ENCODE results near the gene SCN7A.

SCN7A gene

DNA sequence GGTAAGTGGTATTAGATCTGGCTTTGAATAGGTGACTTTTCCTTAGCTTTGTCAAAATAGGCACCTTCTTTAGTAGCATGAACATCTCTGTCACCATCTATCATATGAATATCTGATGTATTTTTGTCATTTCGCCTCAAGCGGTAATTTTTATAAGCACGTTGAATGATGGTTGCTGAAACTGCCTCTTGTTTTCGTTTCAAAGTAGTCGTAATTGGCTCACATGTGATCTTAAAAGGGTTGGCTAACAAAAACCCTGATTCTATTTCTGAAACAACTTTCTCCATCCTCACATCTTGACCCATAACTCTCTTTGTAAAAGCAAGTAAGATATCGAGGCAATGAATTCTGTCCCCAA is 88.5 kb downstream of the SCN7A start:
- DNase-seq (ENCODE audit: low spot score in 2 of 2) (no peak), ATAC-seq (ENCODE audit: low read depth) (no peak)
- Mint-ChIP-seq H3K4me1 (no peaks in the 10 kb centered on the region), H3K36me3 (no peaks in the 10 kb centered on the region), H3K9me3 (peaks cover 4% of the 10 kb centered on the region), H3K4me3 (no peak overlapping the region), H3K27me3 (no peaks in the 10 kb centered on the region), H3K27ac (no peak overlapping the region)

DNA sequence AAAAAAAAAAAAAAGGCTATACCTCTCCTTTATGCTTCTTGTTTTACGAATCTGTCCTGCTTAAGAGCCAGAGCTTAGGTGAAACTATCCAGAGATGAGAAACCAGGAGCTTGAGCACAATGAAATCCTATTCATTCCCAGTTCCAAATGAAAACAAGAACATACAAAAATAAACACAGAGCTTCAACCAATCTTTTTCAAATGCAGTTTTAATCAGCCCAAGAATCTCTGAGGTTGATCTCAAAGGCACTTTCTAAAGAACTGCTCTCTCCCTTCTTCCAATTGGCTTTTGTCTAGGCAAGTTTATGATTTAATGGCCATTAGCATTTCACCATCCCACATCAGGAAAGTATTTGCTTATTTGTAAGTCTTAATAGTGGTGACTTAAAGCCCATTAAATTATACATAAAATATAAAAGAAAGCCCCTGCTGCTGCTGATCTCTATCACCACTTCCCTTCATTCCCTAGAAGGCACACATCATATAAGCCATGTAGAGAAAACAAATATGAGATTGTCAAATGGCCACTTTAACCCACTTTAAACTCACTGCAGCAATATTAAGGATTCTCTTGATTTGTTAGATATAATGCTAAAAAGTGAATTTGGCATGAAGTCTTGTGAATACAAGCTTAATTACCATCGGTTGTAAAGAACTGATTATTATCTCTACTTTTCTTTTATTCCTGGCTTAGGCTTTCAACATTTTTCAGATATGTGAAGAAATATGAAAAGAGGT is 89.0 kb downstream of the SCN7A start:
- Mint-ChIP-seq H3K27ac (no peak overlapping the region), H3K36me3 (no peaks in the 10 kb centered on the region), H3K4me3 (no peak overlapping the region), H3K27me3 (no peaks in the 10 kb centered on the region), H3K9me3 (peaks cover 4% of the 10 kb centered on the region), H3K4me1 (no peaks in the 10 kb centered on the region)
- ATAC-seq (ENCODE audit: low read depth) (no peak), DNase-seq (ENCODE audit: low spot score in 2 of 2) (no peak)

DNA sequence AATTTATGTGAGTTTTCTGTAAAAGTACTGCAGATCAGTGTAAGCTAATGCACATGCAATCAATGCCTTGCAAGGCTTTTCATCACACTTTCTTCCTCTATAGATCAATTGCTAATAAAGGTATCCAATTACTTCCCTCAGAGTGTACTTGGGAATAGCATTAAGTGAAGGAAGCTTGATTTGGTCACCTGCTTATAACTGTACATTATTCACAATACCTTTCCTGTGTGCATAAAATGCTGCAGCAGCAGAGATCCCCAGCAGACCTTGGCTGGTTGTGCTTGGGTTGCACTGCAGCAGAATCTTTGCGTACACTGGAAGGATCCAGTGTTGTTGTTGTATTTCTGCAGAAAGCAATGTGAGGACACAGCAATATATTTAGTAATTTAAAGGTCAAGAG is 99.8 kb downstream of the SCN7A start:
- no peaks in the 10 kb centered on the region for H3K27me3 Mint-ChIP-seq
- no peaks in the 10 kb centered on the region for H3K4me1 Mint-ChIP-seq
- peaks cover 1% of the 10 kb centered on the region for H3K9me3 Mint-ChIP-seq
- H3K36me3 Mint-ChIP-seq = no peaks in the 10 kb centered on the region
- H3K4me3 Mint-ChIP-seq = no peak overlapping the region
- no peak overlapping the region for H3K27ac Mint-ChIP-seq
- DNase-seq (ENCODE audit: low spot score in 2 of 2) (no peak), ATAC-seq (ENCODE audit: low read depth) (no peak)

DNA sequence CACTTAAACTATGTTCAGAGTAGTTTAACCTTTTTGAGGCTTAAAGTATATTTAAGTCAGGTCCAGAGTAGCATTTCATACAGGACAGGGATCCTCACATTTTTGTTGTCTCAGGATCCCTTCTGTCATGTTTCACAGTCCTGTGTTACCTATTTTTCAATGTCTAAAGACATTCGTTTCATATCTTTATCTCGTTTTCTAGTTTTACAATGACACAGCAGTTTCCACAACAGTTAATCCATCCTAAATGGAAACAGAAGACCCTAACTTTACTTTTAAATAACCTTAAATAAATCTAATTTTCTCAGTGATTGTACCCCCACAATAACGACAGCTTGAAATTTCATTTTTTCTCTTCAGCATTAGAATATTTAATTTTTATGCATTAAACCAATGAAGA is 101.0 kb downstream of the SCN7A start:
- H3K27ac Mint-ChIP-seq = no peak overlapping the region
- no peaks in the 10 kb centered on the region for H3K27me3 Mint-ChIP-seq
- H3K4me3 Mint-ChIP-seq = no peak overlapping the region
- H3K36me3 Mint-ChIP-seq = no peaks in the 10 kb centered on the region
- H3K9me3 Mint-ChIP-seq = peaks cover 1% of the 10 kb centered on the region
- ATAC-seq (ENCODE audit: low read depth) (no peak), DNase-seq (ENCODE audit: low spot score in 2 of 2) (no peak)
- no peaks in the 10 kb centered on the region for H3K4me1 Mint-ChIP-seq

DNA sequence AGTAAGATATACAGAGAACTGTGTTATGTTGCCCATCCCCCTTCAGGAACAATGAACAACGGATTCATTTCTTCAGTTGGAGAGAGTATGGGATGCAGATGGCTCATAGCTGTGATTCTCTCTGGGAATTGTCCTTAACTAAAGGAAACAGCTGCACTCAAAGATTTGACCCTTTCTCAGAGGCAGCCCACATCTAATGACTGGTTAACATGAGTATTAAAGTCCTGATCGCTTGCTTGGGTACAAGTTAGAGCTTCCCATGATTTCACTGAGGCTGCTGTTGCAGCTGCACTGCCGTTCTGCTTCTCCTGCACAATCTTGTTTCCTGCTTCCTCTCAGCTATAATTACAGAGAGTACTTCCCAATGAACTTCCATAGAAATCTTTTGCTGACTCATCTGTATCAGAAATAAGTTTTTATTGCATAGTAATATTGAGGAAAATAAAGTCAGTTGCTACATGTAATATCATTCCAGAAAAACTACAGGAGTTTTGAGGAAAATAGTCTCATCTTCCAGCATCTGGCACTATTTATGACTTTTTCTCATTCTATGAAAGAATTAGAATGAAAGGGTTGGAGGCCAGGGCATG is 105.5 kb downstream of the SCN7A start:
- Mint-ChIP-seq H3K27ac (no peak overlapping the region), H3K36me3 (no peaks in the 10 kb centered on the region), H3K4me3 (no peak overlapping the region), H3K4me1 (no peaks in the 10 kb centered on the region), H3K9me3 (no peaks in the 10 kb centered on the region), H3K27me3 (no peaks in the 10 kb centered on the region)
- ATAC-seq (ENCODE audit: low read depth) (no peak), DNase-seq (ENCODE audit: low spot score in 2 of 2) (no peak)

DNA sequence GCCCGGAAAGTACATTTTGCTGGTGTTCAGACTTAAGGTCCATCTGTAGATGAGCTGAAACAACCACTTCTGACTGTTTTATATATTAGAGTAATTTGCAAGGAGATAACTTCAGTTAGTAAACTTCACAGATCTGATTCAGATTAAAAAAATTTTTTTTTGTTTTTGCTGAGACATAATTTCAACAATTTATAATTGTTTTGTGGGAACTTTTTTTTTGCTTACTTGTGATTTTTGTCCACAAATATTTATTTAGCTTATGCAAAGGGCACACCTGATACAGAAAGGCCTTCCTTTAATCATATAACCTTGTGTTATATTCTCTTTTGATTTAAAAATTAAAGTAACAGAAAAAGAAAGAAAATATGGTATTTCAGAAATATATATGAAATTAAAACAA is 108.7 kb downstream of the SCN7A start:
- Mint-ChIP-seq H3K4me3 (no peak overlapping the region), H3K36me3 (no peaks in the 10 kb centered on the region), H3K27me3 (no peaks in the 10 kb centered on the region), H3K27ac (no peak overlapping the region), H3K4me1 (no peaks in the 10 kb centered on the region), H3K9me3 (no peaks in the 10 kb centered on the region)
- no peak for DNase-seq (ENCODE audit: low spot score in 2 of 2)
- ATAC-seq (ENCODE audit: low read depth) = no peak

DNA sequence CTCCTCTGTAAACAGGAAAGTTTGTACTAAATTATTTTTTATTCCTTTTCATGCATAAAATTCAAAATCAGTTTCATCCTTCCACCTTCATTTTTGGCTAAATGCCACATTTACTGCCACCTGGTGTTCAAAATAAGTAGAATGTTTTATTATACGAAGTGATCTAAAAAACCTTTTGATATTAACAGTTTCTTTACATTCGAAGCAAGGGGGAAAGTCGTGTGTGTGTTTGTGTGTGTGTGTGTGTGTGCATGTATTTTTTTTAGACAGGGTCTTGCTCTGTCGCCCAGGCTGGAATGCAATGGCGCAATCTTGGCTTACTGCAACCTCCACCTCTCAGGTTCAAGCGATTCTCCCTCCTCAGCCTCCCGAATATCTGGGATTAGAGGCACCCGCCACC is 109.3 kb downstream of the SCN7A start:
- ATAC-seq (ENCODE audit: low read depth) = no peak
- H3K36me3 Mint-ChIP-seq = no peaks in the 10 kb centered on the region
- H3K4me3 Mint-ChIP-seq = no peak overlapping the region
- H3K4me1 Mint-ChIP-seq = no peaks in the 10 kb centered on the region
- no peaks in the 10 kb centered on the region for H3K9me3 Mint-ChIP-seq
- no peaks in the 10 kb centered on the region for H3K27me3 Mint-ChIP-seq
- no peak overlapping the region for H3K27ac Mint-ChIP-seq
- DNase-seq (ENCODE audit: low spot score in 2 of 2) = no peak

DNA sequence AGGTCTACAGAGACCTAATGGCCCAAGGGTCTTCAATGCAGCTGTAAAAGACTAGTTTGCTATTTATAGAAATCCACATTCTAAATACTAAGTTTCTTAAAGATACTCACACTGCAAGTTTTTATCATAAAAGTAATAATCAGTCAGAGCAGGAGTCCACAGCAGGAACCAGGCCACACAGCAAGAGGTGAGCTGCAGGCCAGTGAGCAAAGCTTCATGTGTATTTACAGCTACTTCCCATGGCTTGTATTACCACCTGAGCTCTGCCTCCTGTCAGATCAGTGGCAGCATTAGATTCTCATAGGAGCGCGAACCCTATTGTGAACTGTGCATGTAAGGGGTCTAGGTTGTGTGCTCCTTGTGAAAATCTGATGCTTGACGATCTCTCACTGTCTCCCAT is 111.6 kb downstream of the SCN7A start:
- Mint-ChIP-seq H3K9me3 (no peaks in the 10 kb centered on the region), H3K4me3 (no peak overlapping the region), H3K36me3 (no peaks in the 10 kb centered on the region), H3K4me1 (no peaks in the 10 kb centered on the region), H3K27me3 (peaks cover 3% of the 10 kb centered on the region), H3K27ac (no peak overlapping the region)
- no peak for DNase-seq (ENCODE audit: low spot score in 2 of 2)
- ATAC-seq (ENCODE audit: low read depth) = no peak

DNA sequence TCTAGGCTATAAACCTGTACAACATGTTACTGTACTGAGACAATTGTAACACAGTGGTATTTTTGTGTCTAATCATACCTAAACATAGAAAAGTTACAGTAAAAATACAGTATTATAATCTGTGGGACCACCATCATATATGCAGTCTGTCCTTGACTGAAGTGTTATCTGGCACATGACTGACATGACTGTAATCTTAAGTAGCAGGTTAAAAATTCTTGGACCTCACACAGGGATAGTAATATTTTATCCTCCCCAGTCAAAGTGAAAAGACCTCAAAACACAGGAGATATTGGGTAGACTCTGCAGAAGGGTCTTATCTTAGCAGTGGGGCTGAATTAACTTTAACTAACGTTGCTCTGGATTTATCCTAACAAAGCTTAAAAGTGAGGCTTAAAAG is 113.4 kb downstream of the SCN7A start:
- DNase-seq (ENCODE audit: low spot score in 2 of 2) (no peak), ATAC-seq (ENCODE audit: low read depth) (no peak)
- H3K4me1 Mint-ChIP-seq = peaks cover 2% of the 10 kb centered on the region
- H3K36me3 Mint-ChIP-seq = no peaks in the 10 kb centered on the region
- H3K27ac Mint-ChIP-seq = no peak overlapping the region
- H3K4me3 Mint-ChIP-seq = no peak overlapping the region
- peaks cover 6% of the 10 kb centered on the region for H3K27me3 Mint-ChIP-seq
- H3K9me3 Mint-ChIP-seq = no peaks in the 10 kb centered on the region

DNA sequence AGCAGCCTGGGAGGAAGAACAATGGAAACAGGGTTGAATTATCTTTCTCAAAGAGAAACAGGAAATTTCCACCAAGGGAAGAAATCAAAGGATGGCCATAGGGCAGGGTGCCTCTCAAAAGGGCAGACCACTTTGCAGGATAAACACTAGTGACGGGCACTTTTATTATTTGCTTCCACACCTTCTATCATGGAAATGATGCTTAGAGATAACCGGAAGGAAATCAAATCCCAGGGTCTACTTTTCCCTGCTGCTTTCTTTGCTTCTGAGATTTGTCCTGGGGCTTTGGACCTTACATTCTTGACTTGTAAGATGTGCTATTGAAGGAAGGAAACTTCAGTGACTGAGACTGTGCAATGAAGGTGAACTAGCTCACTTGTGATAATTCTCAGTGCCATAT is 117.2 kb downstream of the SCN7A start:
- Mint-ChIP-seq H3K4me3 (no peak overlapping the region), H3K36me3 (no peaks in the 10 kb centered on the region), H3K9me3 (no peaks in the 10 kb centered on the region), H3K27me3 (peaks cover 12% of the 10 kb centered on the region), H3K4me1 (peaks cover 7% of the 10 kb centered on the region), H3K27ac (no peak overlapping the region)
- DNase-seq (ENCODE audit: low spot score in 2 of 2) (no peak), ATAC-seq (ENCODE audit: low read depth) (no peak)

DNA sequence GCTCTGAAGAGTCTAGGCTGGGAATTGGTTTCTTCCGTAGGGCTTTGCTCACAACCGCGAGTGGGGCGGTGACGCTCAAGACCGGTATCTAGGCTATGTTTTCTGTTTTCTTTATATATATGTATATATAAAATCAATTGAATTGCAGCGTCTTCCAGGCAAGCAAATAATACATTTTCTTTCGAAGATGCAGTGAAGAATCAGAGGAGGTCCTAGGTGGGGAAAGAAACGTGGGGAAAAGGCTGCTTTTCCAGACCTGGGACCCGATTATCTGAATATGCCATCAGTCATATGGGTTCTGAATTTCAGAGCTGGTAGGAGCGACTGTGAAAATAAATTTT is 117.6 kb downstream of the SCN7A start:
- Mint-ChIP-seq H3K27ac (no peak overlapping the region), H3K27me3 (peaks cover 12% of the 10 kb centered on the region), H3K4me3 (no peak overlapping the region), H3K36me3 (no peaks in the 10 kb centered on the region), H3K9me3 (no peaks in the 10 kb centered on the region), H3K4me1 (peaks cover 7% of the 10 kb centered on the region)
- no peak for ATAC-seq (ENCODE audit: low read depth)
- DNase-seq (ENCODE audit: low spot score in 2 of 2) = no peak

DNA sequence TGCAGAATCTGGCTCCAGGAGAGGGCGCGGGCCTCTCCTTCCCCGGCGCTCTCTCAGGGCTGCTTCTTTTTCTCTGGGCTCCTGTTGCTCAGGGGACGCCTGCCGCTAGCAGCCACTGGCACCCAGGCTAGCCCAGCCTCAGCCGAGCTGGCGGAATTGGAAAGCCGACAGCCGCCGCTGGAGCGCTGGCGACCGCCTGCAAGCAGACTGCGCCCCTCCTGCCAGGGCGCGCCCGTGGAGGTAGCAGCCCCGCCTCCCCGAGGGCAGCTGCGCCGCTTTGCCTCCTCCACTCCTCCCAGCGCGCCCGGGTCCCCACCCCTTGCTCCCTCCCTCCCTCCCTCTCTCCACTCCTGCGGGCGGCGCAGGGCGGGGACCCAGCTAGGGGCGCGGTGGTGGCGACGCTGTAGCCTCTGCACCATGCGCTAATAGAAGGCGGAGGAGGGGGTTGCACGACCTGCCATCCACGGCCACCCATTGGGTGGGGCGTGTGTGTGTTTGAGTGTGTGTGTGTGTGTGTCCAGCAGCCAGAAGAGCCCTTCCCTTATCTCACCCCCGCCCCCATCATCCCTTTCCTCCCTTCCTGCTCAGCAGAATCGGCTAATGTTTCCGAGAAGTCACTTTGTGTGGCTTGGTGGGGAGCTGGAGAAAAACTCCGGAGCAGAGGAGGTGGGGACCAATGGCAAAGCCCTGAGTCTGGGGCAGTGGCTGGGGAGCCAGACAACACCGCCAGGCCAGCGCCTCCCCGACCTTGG is 118.1 kb downstream of the SCN7A start, which contains the start of gene SCN9A:
TSS of gene SCN9A (minus strand) at position 209 of the 752 bp plus-strand sequence. CDS start 64,188 bp downstream, outside the sequence.
- DNase-seq (ENCODE audit: low spot score in 2 of 2) (no peak), ATAC-seq (ENCODE audit: low read depth) (peak; percentile 14)
- Mint-ChIP-seq H3K36me3 (no peaks in the 10 kb centered on the region), H3K4me1 (peaks cover 7% of the 10 kb centered on the region), H3K27ac (no peak within 1 kb of the TSS), H3K9me3 (no peaks in the 10 kb centered on the region), H3K27me3 (peaks cover 12% of the 10 kb centered on the region), H3K4me3 (peak within 1 kb of the TSS; percentile 59)

DNA sequence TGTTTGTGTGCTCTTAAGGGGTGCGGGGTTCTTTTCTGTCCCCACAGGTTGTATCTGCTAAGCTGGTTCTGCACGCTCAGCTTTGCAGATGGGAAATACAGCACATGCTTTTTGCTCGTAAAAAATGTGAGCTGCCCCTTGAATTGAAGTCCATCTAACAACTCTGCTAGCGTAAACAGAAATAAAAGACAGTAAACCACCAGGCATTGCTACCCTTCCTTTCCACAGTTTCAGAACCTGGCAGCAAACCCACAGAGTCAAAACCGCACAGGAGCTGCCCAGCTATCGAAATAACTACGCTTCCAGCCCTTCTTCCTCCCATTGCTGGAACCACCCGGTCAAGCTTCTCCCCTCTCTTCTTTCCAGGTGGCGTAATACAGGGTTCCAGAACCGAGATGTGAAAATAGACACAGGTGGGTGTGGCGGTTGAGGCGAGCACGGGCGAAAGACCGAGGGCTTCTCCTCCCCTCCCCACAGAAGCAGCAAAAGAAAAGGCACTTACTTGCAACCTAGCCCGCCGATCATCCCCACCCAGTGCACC is 118.8 kb downstream of the SCN7A start:
- Mint-ChIP-seq H3K27ac (no peak overlapping the region), H3K4me3 (peak overlapping the region; percentile 59), H3K4me1 (peaks cover 7% of the 10 kb centered on the region), H3K9me3 (no peaks in the 10 kb centered on the region), H3K36me3 (no peaks in the 10 kb centered on the region), H3K27me3 (peaks cover 12% of the 10 kb centered on the region)
- DNase-seq (ENCODE audit: low spot score in 2 of 2) (no peak), ATAC-seq (ENCODE audit: low read depth) (no peak)

DNA sequence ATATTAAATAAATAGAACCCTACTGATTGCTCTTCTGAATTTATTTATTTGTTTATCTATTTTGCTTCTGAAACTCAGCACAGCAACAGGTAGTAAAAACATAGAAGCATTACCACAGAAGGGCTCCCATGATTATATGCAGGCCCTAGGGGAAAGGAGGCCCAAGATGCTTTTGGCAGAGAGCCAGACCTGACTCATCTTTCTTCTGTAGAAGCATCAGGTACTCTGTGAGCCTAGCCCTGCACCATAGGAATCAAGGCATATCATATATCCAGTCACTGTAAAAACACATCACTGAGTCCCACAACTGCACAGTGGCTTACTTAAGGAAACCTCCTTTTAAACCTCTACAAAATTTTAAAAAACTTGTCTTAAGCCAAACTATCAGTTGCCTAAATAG is 120.1 kb downstream of the SCN7A start:
- no peaks in the 10 kb centered on the region for H3K36me3 Mint-ChIP-seq
- H3K27ac Mint-ChIP-seq = no peak overlapping the region
- H3K27me3 Mint-ChIP-seq = peaks cover 12% of the 10 kb centered on the region
- no peaks in the 10 kb centered on the region for H3K9me3 Mint-ChIP-seq
- ATAC-seq (ENCODE audit: low read depth) = no peak
- no peak overlapping the region for H3K4me3 Mint-ChIP-seq
- H3K4me1 Mint-ChIP-seq = peaks cover 7% of the 10 kb centered on the region
- no peak for DNase-seq (ENCODE audit: low spot score in 2 of 2)

All from memory B cell (primary cell).